ENCODE results near the gene ANKRD33B.

ANKRD33B gene

GRCh38 chr5:10621832-10622231 lies 58.0 kb downstream of the ANKRD33B start:
- peak; percentile 72 to 94 (median 82) for DNase-seq

- DNase-seq = no peak
These were observed 58.9 kb downstream of the ANKRD33B start for GRCh38 chr5:10622810-10623209.

GRCh38 chr5:10623305-10623910 lies 59.5 kb downstream of the ANKRD33B start:
- no peak for DNase-seq

- peak in 1 of 4 experiments; percentile 36 for DNase-seq
These were observed 60.3 kb downstream of the ANKRD33B start for GRCh38 chr5:10624206-10624605.

- DNase-seq = no peak
These were observed 60.8 kb downstream of the ANKRD33B start for GRCh38 chr5:10624679-10625078.

GRCh38 chr5:10625700-10626472 lies 62.0 kb downstream of the ANKRD33B start:
- no peak for DNase-seq

- DNase-seq = peak in 2 of 4 experiments; percentile 34 to 36
These were observed 62.7 kb downstream of the ANKRD33B start for GRCh38 chr5:10626473-10627013.

GRCh38 chr5:10627160-10627701 lies 63.4 kb downstream of the ANKRD33B start:
- DNase-seq = no peak

GRCh38 chr5:10628601-10629000 lies 64.7 kb downstream of the ANKRD33B start:
- no peak for DNase-seq

- no peak for DNase-seq
These were observed 65.8 kb downstream of the ANKRD33B start for GRCh38 chr5:10629682-10630081.

GRCh38 chr5:10630126-10630525 lies 66.3 kb downstream of the ANKRD33B start:
- DNase-seq = no peak

- peak; percentile 22 to 63 (median 58) for DNase-seq
These were observed 66.9 kb downstream of the ANKRD33B start for GRCh38 chr5:10630744-10631143.

GRCh38 chr5:10631316-10631996 lies 67.6 kb downstream of the ANKRD33B start:
- peak in 1 of 4 experiments; percentile 52 for DNase-seq

GRCh38 chr5:10632110-10632761 lies 68.4 kb downstream of the ANKRD33B start:
- DNase-seq = peak; percentile 78 to 90 (median 88)

GRCh38 chr5:10633271-10634049 lies 69.6 kb downstream of the ANKRD33B start:
- peak in 1 of 4 experiments; percentile 14 for DNase-seq

- DNase-seq = peak in 2 of 4 experiments; percentile 37 to 41
These were observed 70.2 kb downstream of the ANKRD33B start for GRCh38 chr5:10634050-10634449.

- DNase-seq = no peak
These were observed 70.7 kb downstream of the ANKRD33B start for GRCh38 chr5:10634562-10634961.

- DNase-seq = peak; percentile 68 to 88 (median 71)
These were observed 71.5 kb downstream of the ANKRD33B start for GRCh38 chr5:10635257-10635866.

GRCh38 chr5:10635867-10636350 lies 72.0 kb downstream of the ANKRD33B start:
- DNase-seq = no peak

- DNase-seq = no peak
These were observed 72.7 kb downstream of the ANKRD33B start for GRCh38 chr5:10636363-10637142.

Measured in suppressor macrophage (primary cell).